ENCODE data around the gene RUNDC3A. TPM values are rescaled to one million over a fixed set of nuclear protein-coding genes. Genes with fewer than 3 reads are reported as not detected.

The RUNDC3A gene
- total and polyA plus RNA-seq, 2 of the 13 experiments (the other 11 are each of a cell fraction or from before 2014, with no cell fraction given) = 0.25 TPM; not detected in 1

DNA sequence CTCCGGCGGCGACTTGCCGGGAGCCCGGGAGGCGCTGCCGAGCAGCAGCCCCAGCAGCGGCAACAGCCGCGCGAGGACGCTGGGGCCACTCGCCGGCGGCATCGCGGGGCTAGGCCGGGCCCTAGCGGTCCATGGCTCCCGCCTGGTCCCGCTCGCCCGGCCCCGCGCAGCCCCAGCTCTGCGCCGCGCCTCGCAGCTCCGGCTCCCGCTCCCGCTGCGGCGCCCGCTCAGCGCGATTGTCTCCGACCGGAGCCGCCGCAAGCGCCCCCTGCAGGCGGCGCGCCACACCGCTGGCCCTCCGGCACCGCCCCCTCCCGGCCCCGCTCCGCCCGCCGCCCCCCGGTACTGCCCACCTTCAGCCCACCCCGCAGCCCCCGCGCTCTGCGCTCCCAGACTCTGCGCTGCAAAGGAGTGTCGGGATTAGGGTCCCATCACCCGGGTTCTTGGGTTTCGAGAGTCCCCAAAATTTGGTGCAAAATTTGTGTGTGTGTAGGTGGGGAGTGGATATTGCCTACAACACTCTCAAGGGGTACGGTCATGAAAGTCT lies 55.3 kb downstream of the RUNDC3A start, which contains the start of gene FAM171A2 (continued):
- TF ChIP-seq ZNF512B (CRISPR knock-in tag; IDR thresholded peaks at IDR 0.05; ENCODE audit: borderline replicate concordance) (no peak), BCL3 (CRISPR knock-in tag; IDR thresholded peaks at IDR 0.05) (0 out of 2 replicates have a peak, but pooled peaks have one; percentile 38), HES4 (CRISPR knock-in tag; IDR thresholded peaks at IDR 0.05; ENCODE audit: borderline replicate concordance) (peak; percentile 82; the same call in 1 of the 2 replicates), ZBTB20 (CRISPR knock-in tag; IDR thresholded peaks at IDR 0.05; ENCODE audit: borderline replicate concordance, low read depth) (no peak), ZNF672 (CRISPR knock-in tag; IDR thresholded peaks at IDR 0.05) (no peak), SP1 (IDR thresholded peaks at IDR 0.05) (no peak), SP1 (CRISPR knock-in tag; IDR thresholded peaks at IDR 0.05) (0 out of 2 replicates have a peak, but pooled peaks have one; percentile 40), ZNF546 (CRISPR knock-in tag; conservative IDR thresholded peaks at IDR 0.05) (0 out of 2 replicates have a peak, but pooled peaks have one; percentile 58), SRSF4 (IDR thresholded peaks at IDR 0.05; ENCODE audit: low read depth, low read length, poor library complexity, severe bottlenecking) (no peak), ZFP90 (CRISPR knock-in tag; IDR thresholded peaks at IDR 0.05; ENCODE audit: borderline replicate concordance) (no peak), ZNF329 (CRISPR knock-in tag; IDR thresholded peaks at IDR 0.05; ENCODE audit: low read depth) (peak; percentile 79)
- TF ChIP-seq, protein P1, sequence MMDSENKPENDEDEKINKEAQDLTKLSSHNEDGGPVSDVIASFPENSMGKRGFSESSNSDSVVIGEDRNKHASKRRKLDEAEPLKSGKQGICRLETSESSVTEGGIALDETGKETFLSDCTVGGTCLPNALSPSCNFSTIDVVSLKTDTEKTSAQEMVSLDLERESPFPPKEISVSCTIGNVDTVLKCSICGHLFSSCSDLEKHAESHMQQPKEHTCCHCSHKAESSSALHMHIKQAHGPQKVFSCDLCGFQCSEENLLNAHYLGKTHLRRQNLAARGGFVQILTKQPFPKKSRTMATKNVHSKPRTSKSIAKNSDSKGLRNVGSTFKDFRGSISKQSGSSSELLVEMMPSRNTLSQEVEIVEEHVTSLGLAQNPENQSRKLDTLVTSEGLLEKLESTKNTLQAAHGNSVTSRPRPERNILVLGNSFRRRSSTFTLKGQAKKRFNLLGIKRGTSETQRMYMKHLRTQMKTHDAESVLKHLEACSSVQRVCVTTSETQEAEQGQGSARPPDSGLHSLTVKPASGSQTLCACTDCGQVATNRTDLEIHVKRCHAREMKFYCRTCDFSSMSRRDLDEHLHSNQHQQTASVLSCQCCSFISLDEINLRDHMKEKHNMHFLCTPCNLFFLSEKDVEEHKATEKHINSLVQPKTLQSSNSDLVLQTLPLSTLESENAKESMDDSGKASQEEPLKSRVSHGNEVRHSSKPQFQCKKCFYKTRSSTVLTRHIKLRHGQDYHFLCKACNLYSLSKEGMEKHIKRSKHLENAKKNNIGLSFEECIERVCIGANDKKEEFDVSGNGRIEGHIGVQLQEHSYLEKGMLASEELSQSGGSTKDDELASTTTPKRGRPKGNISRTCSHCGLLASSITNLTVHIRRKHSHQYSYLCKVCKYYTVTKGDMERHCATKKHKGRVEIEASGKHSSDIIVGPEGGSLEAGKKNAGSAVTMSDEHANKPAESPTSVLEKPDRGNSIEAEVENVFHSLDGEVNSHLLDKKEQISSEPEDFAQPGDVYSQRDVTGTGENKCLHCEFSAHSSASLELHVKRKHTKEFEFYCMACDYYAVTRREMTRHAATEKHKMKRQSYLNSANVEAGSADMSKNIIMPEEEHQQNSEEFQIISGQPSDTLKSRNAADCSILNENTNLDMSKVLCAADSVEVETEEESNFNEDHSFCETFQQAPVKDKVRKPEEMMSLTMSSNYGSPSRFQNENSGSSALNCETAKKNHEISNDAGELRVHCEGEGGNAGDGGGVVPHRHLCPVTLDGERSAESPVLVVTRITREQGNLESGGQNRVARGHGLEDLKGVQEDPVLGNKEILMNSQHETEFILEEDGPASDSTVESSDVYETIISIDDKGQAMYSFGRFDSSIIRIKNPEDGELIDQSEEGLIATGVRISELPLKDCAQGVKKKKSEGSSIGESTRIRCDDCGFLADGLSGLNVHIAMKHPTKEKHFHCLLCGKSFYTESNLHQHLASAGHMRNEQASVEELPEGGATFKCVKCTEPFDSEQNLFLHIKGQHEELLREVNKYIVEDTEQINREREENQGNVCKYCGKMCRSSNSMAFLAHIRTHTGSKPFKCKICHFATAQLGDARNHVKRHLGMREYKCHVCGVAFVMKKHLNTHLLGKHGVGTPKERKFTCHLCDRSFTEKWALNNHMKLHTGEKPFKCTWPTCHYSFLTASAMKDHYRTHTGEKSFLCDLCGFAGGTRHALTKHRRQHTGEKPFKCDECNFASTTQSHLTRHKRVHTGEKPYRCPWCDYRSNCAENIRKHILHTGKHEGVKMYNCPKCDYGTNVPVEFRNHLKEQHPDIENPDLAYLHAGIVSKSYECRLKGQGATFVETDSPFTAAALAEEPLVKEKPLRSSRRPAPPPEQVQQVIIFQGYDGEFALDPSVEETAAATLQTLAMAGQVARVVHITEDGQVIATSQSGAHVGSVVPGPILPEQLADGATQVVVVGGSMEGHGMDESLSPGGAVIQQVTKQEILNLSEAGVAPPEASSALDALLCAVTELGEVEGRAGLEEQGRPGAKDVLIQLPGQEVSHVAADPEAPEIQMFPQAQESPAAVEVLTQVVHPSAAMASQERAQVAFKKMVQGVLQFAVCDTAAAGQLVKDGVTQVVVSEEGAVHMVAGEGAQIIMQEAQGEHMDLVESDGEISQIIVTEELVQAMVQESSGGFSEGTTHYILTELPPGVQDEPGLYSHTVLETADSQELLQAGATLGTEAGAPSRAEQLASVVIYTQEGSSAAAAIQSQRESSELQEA (CRISPR knock-in tag; IDR thresholded peaks at IDR 0.05; ENCODE audit: not compliant biosample characterization) = no peak
- TF ChIP-seq, protein P2, sequence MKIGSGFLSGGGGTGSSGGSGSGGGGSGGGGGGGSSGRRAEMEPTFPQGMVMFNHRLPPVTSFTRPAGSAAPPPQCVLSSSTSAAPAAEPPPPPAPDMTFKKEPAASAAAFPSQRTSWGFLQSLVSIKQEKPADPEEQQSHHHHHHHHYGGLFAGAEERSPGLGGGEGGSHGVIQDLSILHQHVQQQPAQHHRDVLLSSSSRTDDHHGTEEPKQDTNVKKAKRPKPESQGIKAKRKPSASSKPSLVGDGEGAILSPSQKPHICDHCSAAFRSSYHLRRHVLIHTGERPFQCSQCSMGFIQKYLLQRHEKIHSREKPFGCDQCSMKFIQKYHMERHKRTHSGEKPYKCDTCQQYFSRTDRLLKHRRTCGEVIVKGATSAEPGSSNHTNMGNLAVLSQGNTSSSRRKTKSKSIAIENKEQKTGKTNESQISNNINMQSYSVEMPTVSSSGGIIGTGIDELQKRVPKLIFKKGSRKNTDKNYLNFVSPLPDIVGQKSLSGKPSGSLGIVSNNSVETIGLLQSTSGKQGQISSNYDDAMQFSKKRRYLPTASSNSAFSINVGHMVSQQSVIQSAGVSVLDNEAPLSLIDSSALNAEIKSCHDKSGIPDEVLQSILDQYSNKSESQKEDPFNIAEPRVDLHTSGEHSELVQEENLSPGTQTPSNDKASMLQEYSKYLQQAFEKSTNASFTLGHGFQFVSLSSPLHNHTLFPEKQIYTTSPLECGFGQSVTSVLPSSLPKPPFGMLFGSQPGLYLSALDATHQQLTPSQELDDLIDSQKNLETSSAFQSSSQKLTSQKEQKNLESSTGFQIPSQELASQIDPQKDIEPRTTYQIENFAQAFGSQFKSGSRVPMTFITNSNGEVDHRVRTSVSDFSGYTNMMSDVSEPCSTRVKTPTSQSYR (CRISPR knock-in tag; IDR thresholded peaks at IDR 0.05; ENCODE audit: borderline replicate concordance) = no peak
